NT2/D1 (cell line): ENCODE results near the gene ICAM4.
"Not testable (repeated sequence)": the region's sequence is repeated elsewhere in the genome, so short reads cannot be mapped to it uniquely, and the experiment has no call there.

ENCODE experiments used
- DNase-seq: peaks from one replicate; pipeline ENCODE4 v3.0.0-alpha.2; 2011; ENCODE audit warnings: low read depth, low spot score
- H3K27me3 ChIP-seq: 2 replicates; pipeline ENCODE4 v1.6.0; 2011; ENCODE audit warnings: mild to moderate bottlenecking; ENCODE audit not compliant: insufficient read length, insufficient read depth
- H3K36me3 ChIP-seq: 2 replicates; pipeline ENCODE4 v1.6.1; 2011; ENCODE audit warnings: mild to moderate bottlenecking, low read length, mixed read lengths; ENCODE audit not compliant: insufficient read depth, insufficient read length
- H3K4me1 ChIP-seq: 2 replicates; pipeline ENCODE4 v1.5.1; 2011; ENCODE audit not compliant: insufficient read depth, insufficient read length
- H3K4me3 ChIP-seq: 2 replicates; pipeline ENCODE4 v1.5.1; 2011; ENCODE audit warnings: low read depth; ENCODE audit not compliant: insufficient read length
- H3K9ac ChIP-seq: 2 replicates; pipeline ENCODE4 v1.6.0; 2011; ENCODE audit warnings: low read depth; ENCODE audit not compliant: insufficient read length
- H3K9me3 ChIP-seq: 2 replicates; pipeline ENCODE4 v1.5.1; 2011; ENCODE audit warnings: mild to moderate bottlenecking, low read length; ENCODE audit not compliant: insufficient read depth
- SUZ12 ChIP-seq: IDR thresholded peaks from 2 replicates; pipeline ENCODE4 v1.6.1; 2011; ENCODE audit not compliant: insufficient read length, insufficient read depth; ENCODE audit errors: extremely low read depth
- YY1 ChIP-seq: IDR thresholded peaks from 2 replicates; pipeline ENCODE4 v1.6.1; 2011; ENCODE audit not compliant: insufficient read length, insufficient read depth
- ZNF274 ChIP-seq: IDR thresholded peaks from 2 replicates; pipeline ENCODE4 v1.6.1; 2011; ENCODE audit warnings: mild to moderate bottlenecking, low read depth, low read length

ICAM4 gene

GRCh38 chr19:10286803-10287737 lies at the start of gene ICAM4:
Gene ICAM4 (plus strand): TSS chr19:10286955. CDS start chr19:10287013, 58 bp downstream.
- no peak for TF ChIP-seq ZNF274
- no peak for TF ChIP-seq SUZ12
- no peak for TF ChIP-seq YY1
- DNase-seq: no peak
- H3K9me3 ChIP-seq: no peaks in the 10 kb centered on the region
- H3K9ac ChIP-seq: peak within 1 kb of the TSS; percentile 78
- peaks cover 28% of the 10 kb centered on the region for H3K36me3 ChIP-seq
- peaks cover 34% of the 10 kb centered on the region for H3K4me1 ChIP-seq
- H3K27me3 ChIP-seq: peaks cover 47% of the 10 kb centered on the region
- peak within 1 kb of the TSS; percentile 24 for H3K4me3 ChIP-seq

- Histone ChIP-seq H3K4me3 (no peak overlapping the region), H3K36me3 (no peaks in the 10 kb centered on the region), H3K27me3 (no peaks in the 10 kb centered on the region), H3K9me3 (no peaks in the 10 kb centered on the region), H3K9ac (no peak overlapping the region), H3K4me1 (peaks cover 11% of the 10 kb centered on the region)
- TF ChIP-seq YY1 (no peak), SUZ12 (no peak), ZNF274 (no peak)
- DNase-seq: no peak
Observed at GRCh38 chr19:10237702-10238101, 49.1 kb upstream of the ICAM4 start.

GRCh38 chr19:10238172-10238783 lies 48.5 kb upstream of the ICAM4 start:
- DNase-seq: no peak
- TF ChIP-seq SUZ12 (no peak), YY1 (no peak), ZNF274 (no peak)
- Histone ChIP-seq H3K27me3 (no peaks in the 10 kb centered on the region), H3K4me3 (no peak overlapping the region), H3K9me3 (no peaks in the 10 kb centered on the region), H3K9ac (no peak overlapping the region), H3K4me1 (peaks cover 13% of the 10 kb centered on the region), H3K36me3 (no peaks in the 10 kb centered on the region)

GRCh38 chr19:10241826-10242449 lies 44.8 kb upstream of the ICAM4 start:
- not testable (repeated sequence) for H3K36me3 ChIP-seq, H3K9me3 ChIP-seq, H3K4me3 ChIP-seq, H3K27me3 ChIP-seq, H3K9ac ChIP-seq, DNase-seq
- H3K4me1 ChIP-seq: peaks cover 22% of the 10 kb centered on the region

- Histone ChIP-seq H3K9ac (no peak overlapping the region), H3K27me3 (no peaks in the 10 kb centered on the region), H3K4me3 (no peak overlapping the region), H3K36me3 (no peaks in the 10 kb centered on the region), H3K4me1 (peaks cover 13% of the 10 kb centered on the region), H3K9me3 (no peaks in the 10 kb centered on the region)
- no peak for TF ChIP-seq SUZ12
- TF ChIP-seq ZNF274: no peak
- no peak for TF ChIP-seq YY1
- no peak for DNase-seq
Observed at GRCh38 chr19:10243606-10244005, 43.1 kb upstream of the ICAM4 start.

GRCh38 chr19:10245189-10245939 lies 41.4 kb upstream of the ICAM4 start:
- H3K36me3 ChIP-seq: no peaks in the 10 kb centered on the region

GRCh38 chr19:10246511-10246910 lies 40.2 kb upstream of the ICAM4 start:
- Histone ChIP-seq H3K36me3 (no peaks in the 10 kb centered on the region), H3K9me3 (no peaks in the 10 kb centered on the region), H3K4me1 (peaks cover 13% of the 10 kb centered on the region), H3K9ac (no peak overlapping the region), H3K27me3 (no peaks in the 10 kb centered on the region), H3K4me3 (no peak overlapping the region)
- TF ChIP-seq ZNF274 (no peak), SUZ12 (no peak), YY1 (no peak)
- no peak for DNase-seq

More at GRCh38 chr19:10245189-10245939, 41.4 kb upstream of the ICAM4 start:
- DNase-seq: no peak
- Histone ChIP-seq H3K27me3 (no peaks in the 10 kb centered on the region), H3K9me3 (no peaks in the 10 kb centered on the region), H3K4me3 (no peak overlapping the region), H3K4me1 (peaks cover 13% of the 10 kb centered on the region), H3K9ac (no peak overlapping the region)
- TF ChIP-seq ZNF274 (no peak), YY1 (no peak), SUZ12 (no peak)
